NB4 (cell line): ENCODE measurements around the gene IQCF2.

Experiments used
- CTCF ChIP-seq: IDR thresholded peaks from one replicate; pipeline ENCODE4 v1.5.1; 2012; ENCODE audit warnings: low read depth, low read length
- MYC ChIP-seq: IDR thresholded peaks from 2 replicates; pipeline ENCODE4 v1.6.1; 2011; ENCODE audit warnings: low read depth, low read length
- POLR2A ChIP-seq: IDR thresholded peaks from 2 replicates; pipeline ENCODE4 v1.6.1; 2011; ENCODE audit warnings: mild to moderate bottlenecking; ENCODE audit not compliant: insufficient read length; ENCODE audit errors: extremely low read depth

- TF ChIP-seq CTCF: no peak
- no peak for TF ChIP-seq POLR2A
- TF ChIP-seq MYC: no peak
These were observed 14.8 kb downstream of the IQCF2 start for GRCh38 chr3:51876186-51876585.
